Non-pigmented ciliary epithelial cell (primary cell): ENCODE results near the gene POP7.

Experiments
- DNase-seq: peaks from one replicate; pipeline ENCODE4 v3.0.0-alpha.2; 2010; ENCODE audit warnings: low read depth

POP7 gene

GRCh38 chr7:100679129-100679926 lies 26.6 kb upstream of the POP7 start:
- DNase-seq: no peak

GRCh38 chr7:100679927-100680575 lies 25.9 kb upstream of the POP7 start:
- DNase-seq: no peak

GRCh38 chr7:100680576-100681271 lies 25.2 kb upstream of the POP7 start:
- DNase-seq: no peak

GRCh38 chr7:100681491-100682227 lies 24.3 kb upstream of the POP7 start:
- DNase-seq: no peak

- DNase-seq: no peak
Observed at GRCh38 chr7:100682228-100682741, 23.6 kb upstream of the POP7 start.

GRCh38 chr7:100682991-100683658 lies 22.8 kb upstream of the POP7 start:
- DNase-seq: no peak

GRCh38 chr7:100683659-100684533 lies 22.0 kb upstream of the POP7 start:
- DNase-seq: no peak

GRCh38 chr7:100684534-100685042 lies 21.3 kb upstream of the POP7 start:
- DNase-seq: no peak

- no peak for DNase-seq
Observed at GRCh38 chr7:100685049-100685605, 20.8 kb upstream of the POP7 start.

GRCh38 chr7:100685631-100686145 lies 20.2 kb upstream of the POP7 start:
- no peak for DNase-seq

- no peak for DNase-seq
Observed at GRCh38 chr7:100686201-100686821, 19.6 kb upstream of the POP7 start.

- DNase-seq: no peak
Observed at GRCh38 chr7:100686822-100687211, 19.1 kb upstream of the POP7 start.

GRCh38 chr7:100687261-100687660 lies 18.7 kb upstream of the POP7 start:
- DNase-seq: no peak

GRCh38 chr7:100687751-100688300 lies 18.1 kb upstream of the POP7 start:
- no peak for DNase-seq

- DNase-seq: no peak
Observed at GRCh38 chr7:100688326-100688860, 17.5 kb upstream of the POP7 start.

- DNase-seq: no peak
Observed at GRCh38 chr7:100689230-100690135, 16.4 kb upstream of the POP7 start.
